HCT116 (cell line): ENCODE measurements around the gene LMBRD1.

Experiments
- CTCF ChIP-seq, 3 experiments: fragments of 200-600 bp in 1 of 3; sonication (generic) in 1 of 3; IDR thresholded peaks in 2 of 3; conservative IDR thresholded peaks in 1 of 3; 2 replicates each; pipeline ENCODE4 v1.5.1; 2012 to 2017; ENCODE audit warnings: low read depth in 2 of 3, low read length in 2 of 3, antibody characterized with exemption in 1 of 3, borderline replicate concordance in 1 of 3, control low read depth in 1 of 3, mild to moderate bottlenecking in 1 of 3, mixed read lengths in 1 of 3, mixed run types in 1 of 3, moderate library complexity in 1 of 3; ENCODE audit not compliant: insufficient read depth in 1 of 3
- ELF1 ChIP-seq: IDR thresholded peaks from 2 replicates; pipeline ENCODE4 v1.6.1; 2012; ENCODE audit warnings: low read depth, borderline replicate concordance
- EZH2 ChIP-seq: fragments of 200-600 bp; sonication (generic); IDR thresholded peaks from 2 replicates; pipeline ENCODE4 v1.6.1; 2017; ENCODE audit warnings: antibody characterized with exemption, mixed run types
- MAX ChIP-seq: IDR thresholded peaks from 2 replicates; pipeline ENCODE4 v1.6.1; 2012
- POLR2A ChIP-seq: IDR thresholded peaks from 2 replicates; pipeline ENCODE4 v1.7.0; 2011; ENCODE audit warnings: borderline replicate concordance; ENCODE audit not compliant: insufficient read depth, insufficient read length; ENCODE audit errors: extremely low read depth
- POLR2AphosphoS5 ChIP-seq: IDR thresholded peaks from 2 replicates; pipeline ENCODE4 v1.6.1; 2011; ENCODE audit warnings: mild to moderate bottlenecking, low read depth, low read length, moderate library complexity
- SP1 ChIP-seq: IDR thresholded peaks from 2 replicates; pipeline ENCODE4 v1.6.1; 2012; ENCODE audit warnings: low read depth
- YY1 ChIP-seq: IDR thresholded peaks from 2 replicates; pipeline ENCODE4 v1.6.1; 2011; ENCODE audit warnings: low read length, low read depth, moderate library complexity, mild to moderate bottlenecking; ENCODE audit not compliant: insufficient replicate concordance; ENCODE audit errors: extremely low read depth
- ZNF274 ChIP-seq: fragments of 200-500 bp; sonication (Bioruptor generic); IDR thresholded peaks from 2 replicates; pipeline ENCODE4 v1.6.1; 2014; ENCODE audit warnings: mild to moderate bottlenecking, low read depth, low read length, inconsistent platforms

GRCh38 chr6:69843189-69843588 lies 46.4 kb upstream of the LMBRD1 start:
- TF ChIP-seq ZNF274 (no peak), EZH2 (no peak), POLR2AphosphoS5 (no peak), CTCF (IDR thresholded peaks at IDR 0.05 in 2 of 3, conservative IDR thresholded peaks at IDR 0.05 in 1 of 3; ENCODE audit: borderline replicate concordance in 1 of 3, insufficient read depth in 1 of 3, low read depth in 2 of 3, low read length in 2 of 3) (no peak), MAX (no peak), YY1 (no peak), POLR2A (no peak), SP1 (no peak), ELF1 (no peak)
